HepG2 (cell line): ENCODE measurements around the gene PCIF1. TPM values are rescaled to one million over a fixed set of nuclear protein-coding genes. Genes with fewer than 3 reads are reported as not detected.

Source experiments
- ATAC-seq: fragments of 200-7000 bp; cut with Tn5 transposase; 3 replicates; pipeline ENCODE4 v1.9.1; 2020; ENCODE audit warnings: mild to moderate bottlenecking, moderate library complexity
- BruUV-seq: library from RNA; stranded (reverse); fragments of 400-500 nt; replicated peaks from 2 replicates; lab custom pipeline; 2021; lab: Mats Ljungman, UMichigan
- CTCF ChIA-PET: fragments of 300-600 bp; formaldehyde crosslinking; extraction: SDS; loops from one replicate; lab custom pipeline; 2021; ENCODE audit warnings: low total read pairs, inconsistent platforms, low intra/inter-chr PET ratio; lab: Yijun Ruan, JAX
- POLR2A ChIA-PET: fragments of 350-600 bp; sonication (Branson Sonifier 250); formaldehyde crosslinking; loops from one replicate; lab custom pipeline; 2020; ENCODE audit warnings: antibody characterized with exemption, inconsistent platforms; lab: Yijun Ruan, JAX
- DNase-seq: peaks from one replicate; pipeline ENCODE4 v3.0.0-alpha.2; 2015; ENCODE audit warnings: low spot score
- FAIRE-seq: peaks from 3 replicates; lab custom pipeline; 2011; peaks lifted over from hg19 to GRCh38; lab: Jason Lieb, UNC
- H2AFZ ChIP-seq: one replicate; pipeline ENCODE4 v1.6.1; 2011; ENCODE audit warnings: low read length, inconsistent platforms
- H3K27ac ChIP-seq: fragments of 300-600 bp; 3 replicates; pipeline ENCODE4 v1.8.0; 2011; ENCODE audit warnings: mixed run types, mild to moderate bottlenecking, mixed read lengths, low read length, inconsistent platforms; ENCODE audit not compliant: insufficient read depth; ENCODE audit errors: extremely low read length
- H3K27me3 ChIP-seq, 2 experiments: fragments of 200-600 bp in 1 of 2; 2 replicates in 1 of 2; 3 replicates in 1 of 2; pipeline versions ENCODE4 v1.6.0 to v1.8.0; 2011; ENCODE audit warnings: low read length in 2 of 2, mild to moderate bottlenecking in 2 of 2, moderate library complexity in 2 of 2, inconsistent platforms in 1 of 2; ENCODE audit not compliant: insufficient read depth in 2 of 2, control insufficient read depth in 1 of 2
- H3K36me3 ChIP-seq, 2 experiments: fragments of 200-600 bp in 1 of 2; replicated peaks in 1 of 2; 2 replicates in 1 of 2; 3 replicates in 1 of 2; pipeline versions ENCODE4 v1.5.1 to v1.8.0; 2011; ENCODE audit warnings: low read length in 2 of 2, inconsistent platforms in 1 of 2; ENCODE audit not compliant: insufficient read depth in 2 of 2, control insufficient read depth in 1 of 2
- H3K4me1 ChIP-seq: 2 replicates; pipeline ENCODE4 v1.5.1; 2012; ENCODE audit warnings: low read length, inconsistent platforms; ENCODE audit not compliant: insufficient read depth
- H3K4me2 ChIP-seq: 2 replicates; pipeline ENCODE4 v1.6.0; 2011; ENCODE audit warnings: low read depth, low read length, inconsistent platforms
- H3K4me3 ChIP-seq, 3 experiments: fragments of 200-600 bp in 1 of 3; sonication (generic), shearing (Covaris generic) in 1 of 3; replicated peaks in 1 of 3; 2 replicates each; pipeline ENCODE4 v1.5.1; 2011 to 2016; ENCODE audit warnings: low read length in 3 of 3, inconsistent platforms in 2 of 3, low read depth in 2 of 3, mild to moderate bottlenecking in 2 of 3, control low read depth in 1 of 3, mixed read lengths in 1 of 3; ENCODE audit not compliant: insufficient read depth in 1 of 3
- H3K79me2 ChIP-seq: one replicate; pipeline ENCODE4 v1.6.1; 2011; ENCODE audit warnings: low read length, inconsistent platforms; ENCODE audit not compliant: insufficient read depth
- H3K9ac ChIP-seq: 2 replicates; pipeline ENCODE4 v1.6.0; 2011; ENCODE audit warnings: mild to moderate bottlenecking, low read depth, low read length, inconsistent platforms; ENCODE audit not compliant: insufficient read depth
- H3K9me3 ChIP-seq: 2 replicates; pipeline ENCODE4 v1.5.1; 2012; ENCODE audit warnings: mild to moderate bottlenecking, low read length
- H4K20me1 ChIP-seq: 2 replicates; pipeline ENCODE4 v1.6.0; 2011; ENCODE audit warnings: inconsistent platforms, mild to moderate bottlenecking, low read length, moderate library complexity; ENCODE audit not compliant: insufficient read depth
- AGO1 ChIP-seq: fragments of 200-400 bp; formaldehyde crosslinking; IDR thresholded peaks from 2 replicates; pipeline ENCODE4 v1.6.1; 2017; ENCODE audit warnings: mild to moderate bottlenecking, low read depth, low read length, moderate library complexity; ENCODE audit not compliant: poor library complexity, severe bottlenecking
- EP300 ChIP-seq, 3 experiments: sonication (generic) in 1 of 3; formaldehyde crosslinking in 1 of 3; IDR thresholded peaks; 2 replicates each; pipeline versions ENCODE4 v1.5.1 to v1.6.1; 2011 to 2020; ENCODE audit warnings: low read depth in 2 of 3, low read length in 2 of 3, borderline replicate concordance in 1 of 3, improper control_type of control experiment in 1 of 3, mild to moderate bottlenecking in 1 of 3, missing genetic modification reagents in 1 of 3, moderate library complexity in 1 of 3
- KAT2B ChIP-seq: fragments of 150-350 bp; IDR thresholded peaks from 2 replicates; pipeline ENCODE4 v1.6.1; 2014; ENCODE audit warnings: low read depth, low read length, borderline replicate concordance
- REXO4 ChIP-seq: sonication (generic); formaldehyde crosslinking; IDR thresholded peaks from 2 replicates; pipeline ENCODE4 v1.8.0; 2022; ENCODE audit warnings: missing genetic modification reagents, mild to moderate bottlenecking, borderline replicate concordance
- TMF1 ChIP-seq: sonication (generic); formaldehyde crosslinking; IDR thresholded peaks from 2 replicates; pipeline ENCODE4 v1.8.1; 2022; ENCODE audit warnings: low read depth, missing genetic modification reagents
- U2AF2 ChIP-seq: fragments of 200-400 bp; formaldehyde crosslinking; IDR thresholded peaks from 2 replicates; pipeline ENCODE4 v1.6.1; 2017; ENCODE audit warnings: low read depth, mild to moderate bottlenecking, low read length
- ZFAT ChIP-seq: sonication (generic); formaldehyde crosslinking; conservative IDR thresholded peaks from 2 replicates; pipeline ENCODE4 v1.8.1; 2023; ENCODE audit warnings: missing genetic modification reagents, inconsistent platforms
- ZNF256 ChIP-seq: sonication (generic); formaldehyde crosslinking; conservative IDR thresholded peaks from 2 replicates; pipeline ENCODE4 v1.4.0; 2020; ENCODE audit warnings: missing genetic modification reagents
- WGBS: methylation state at CpG from one replicate; pipeline ENCODE4 v1.1.6; 2017; ENCODE audit warnings: low lambda C conversion rate; 5-methylcytosine and 5-hydroxymethylcytosine counted together
- in situ Hi-C: cut with HindIII; loops from 2 replicates; pipeline ENCODE4 v1.10.0; 2017; ENCODE audit warnings: low pct_unique_long_range_greater_than_20kb; ENCODE audit not compliant: extremely low pct_ligation_motif_present
- intact Hi-C: fragments of 100-400 bp; cut with micrococcal nuclease; formaldehyde crosslinking; loops from one replicate; pipeline ENCODE4 v1.10.0; 2022; ENCODE audit not compliant: unreplicated experiment
- polyA plus RNA-seq, 8 experiments: library from polyadenylated mRNA; depleted of rRNA in 3 of 8; stranded (reverse) in 7 of 8; unstranded in 1 of 8; fragments of >200 nt; fragmentation: Illumina TruSeq in 4 of 8; extraction: Trizol in 4 of 8; gene quantifications; 2 replicates each; pipeline versions ENCODE4 v1.2.1 to v1.2.3, GENCODE V29; 2011 to 2016; ENCODE audit warnings: low read depth in 4 of 8, missing spikeins in 1 of 8, mixed read lengths in 1 of 8; ENCODE audit not compliant: insufficient read depth in 1 of 8
- total RNA-seq, 5 experiments: library from RNA; depleted of rRNA; stranded (reverse); fragments of >200 nt; fragmentation: Illumina TruSeq; extraction: Trizol; gene quantifications; 2 replicates each; pipeline ENCODE4 v1.2.3, GENCODE V29; 2016; ENCODE audit warnings: low read depth in 1 of 5
- TF ChIP-seq, protein P1 (sequence below), 2 experiments: sonication (generic) in 1 of 2; formaldehyde crosslinking in 1 of 2; IDR thresholded peaks; 2 replicates each; pipeline versions ENCODE4 v1.6.1 to v1.9.0; 2014 to 2022; ENCODE audit warnings: antibody characterized with exemption in 1 of 2, borderline replicate concordance in 1 of 2, inconsistent platforms in 1 of 2, low read depth in 1 of 2, missing genetic modification reagents in 1 of 2
- TF ChIP-seq, protein P2 (sequence below): sonication (generic); formaldehyde crosslinking; IDR thresholded peaks from 2 replicates; pipeline ENCODE4 v1.5.1; 2020; ENCODE audit warnings: missing genetic modification reagents, mild to moderate bottlenecking, borderline replicate concordance
- TF ChIP-seq, protein P3 (sequence below): IDR thresholded peaks from 2 replicates; pipeline ENCODE4 v1.6.1; 2016; ENCODE audit warnings: mild to moderate bottlenecking

The PCIF1 gene
- total and polyA plus RNA-seq, 2 of the 13 experiments (the other 11 are each of a cell fraction or from before 2014, with no cell fraction given): 20.9 to 24.4 TPM

GRCh38 chr20:45950330-45950646 lies 15.8 kb downstream of the PCIF1 start:
- ChIA-PET POLR2A (interaction anchor here (1.6 to 7.5 kb wide), 3 partner anchors 8 to 59 kb away, joined by 4 to 201 read pairs (median 60); partner anchors contain the start of genes CTSA, NEURL2 and PCIF1), CTCF (no interaction called here)
- Histone ChIP-seq H3K27ac (no peak overlapping the region), H3K27me3 (no peaks in the 10 kb centered on the region), H4K20me1 (no peaks in the 10 kb centered on the region), H3K4me2 (no peak overlapping the region), H3K79me2 (no peaks in the 10 kb centered on the region), H3K4me3 (no peak overlapping the region), H3K9ac (no peak overlapping the region), H3K4me1 (peaks cover 29% of the 10 kb centered on the region), H3K36me3 (peaks cover 39 to 72% of the 10 kb centered on the region in 2 experiments), H2AFZ (no peak overlapping the region), H3K9me3 (no peaks in the 10 kb centered on the region)
- no peak for ATAC-seq
- BruUV-seq: TSS peak; percentile 21
- FAIRE-seq: no peak
- 99% methylated on average over 9 of the region's 9 CpGs for WGBS
- intact Hi-C loops (no loop called here), in situ Hi-C loops (no loop called here)
- no peak for DNase-seq
- TF ChIP-seq, protein P1, sequence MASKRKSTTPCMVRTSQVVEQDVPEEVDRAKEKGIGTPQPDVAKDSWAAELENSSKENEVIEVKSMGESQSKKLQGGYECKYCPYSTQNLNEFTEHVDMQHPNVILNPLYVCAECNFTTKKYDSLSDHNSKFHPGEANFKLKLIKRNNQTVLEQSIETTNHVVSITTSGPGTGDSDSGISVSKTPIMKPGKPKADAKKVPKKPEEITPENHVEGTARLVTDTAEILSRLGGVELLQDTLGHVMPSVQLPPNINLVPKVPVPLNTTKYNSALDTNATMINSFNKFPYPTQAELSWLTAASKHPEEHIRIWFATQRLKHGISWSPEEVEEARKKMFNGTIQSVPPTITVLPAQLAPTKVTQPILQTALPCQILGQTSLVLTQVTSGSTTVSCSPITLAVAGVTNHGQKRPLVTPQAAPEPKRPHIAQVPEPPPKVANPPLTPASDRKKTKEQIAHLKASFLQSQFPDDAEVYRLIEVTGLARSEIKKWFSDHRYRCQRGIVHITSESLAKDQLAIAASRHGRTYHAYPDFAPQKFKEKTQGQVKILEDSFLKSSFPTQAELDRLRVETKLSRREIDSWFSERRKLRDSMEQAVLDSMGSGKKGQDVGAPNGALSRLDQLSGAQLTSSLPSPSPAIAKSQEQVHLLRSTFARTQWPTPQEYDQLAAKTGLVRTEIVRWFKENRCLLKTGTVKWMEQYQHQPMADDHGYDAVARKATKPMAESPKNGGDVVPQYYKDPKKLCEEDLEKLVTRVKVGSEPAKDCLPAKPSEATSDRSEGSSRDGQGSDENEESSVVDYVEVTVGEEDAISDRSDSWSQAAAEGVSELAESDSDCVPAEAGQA (IDR thresholded peaks at IDR 0.05; ENCODE audit: low read depth): no peak
- TF ChIP-seq, protein P1 (CRISPR knock-in tag; IDR thresholded peaks at IDR 0.05; ENCODE audit: borderline replicate concordance): no peak
- TF ChIP-seq U2AF2 (no peak), ZNF256 (no peak), EP300 (IDR thresholded peaks at IDR 0.05; ENCODE audit: low read depth in 2 of 2, low read length in 2 of 2) (no peak), EP300 (CRISPR knock-in tag; IDR thresholded peaks at IDR 0.05; ENCODE audit: borderline replicate concordance) (no peak), TMF1 (CRISPR knock-in tag) (no peak), REXO4 (CRISPR knock-in tag) (no peak), AGO1 (peak; percentile 80), KAT2B (no peak), ZFAT (CRISPR knock-in tag) (no peak)
- TF ChIP-seq, protein P2, sequence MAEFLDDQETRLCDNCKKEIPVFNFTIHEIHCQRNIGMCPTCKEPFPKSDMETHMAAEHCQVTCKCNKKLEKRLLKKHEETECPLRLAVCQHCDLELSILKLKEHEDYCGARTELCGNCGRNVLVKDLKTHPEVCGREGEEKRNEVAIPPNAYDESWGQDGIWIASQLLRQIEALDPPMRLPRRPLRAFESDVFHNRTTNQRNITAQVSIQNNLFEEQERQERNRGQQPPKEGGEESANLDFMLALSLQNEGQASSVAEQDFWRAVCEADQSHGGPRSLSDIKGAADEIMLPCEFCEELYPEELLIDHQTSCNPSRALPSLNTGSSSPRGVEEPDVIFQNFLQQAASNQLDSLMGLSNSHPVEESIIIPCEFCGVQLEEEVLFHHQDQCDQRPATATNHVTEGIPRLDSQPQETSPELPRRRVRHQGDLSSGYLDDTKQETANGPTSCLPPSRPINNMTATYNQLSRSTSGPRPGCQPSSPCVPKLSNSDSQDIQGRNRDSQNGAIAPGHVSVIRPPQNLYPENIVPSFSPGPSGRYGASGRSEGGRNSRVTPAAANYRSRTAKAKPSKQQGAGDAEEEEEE (CRISPR knock-in tag): 0 out of 2 replicates have a peak, but pooled peaks have one; percentile 18
- TF ChIP-seq, protein P3, sequence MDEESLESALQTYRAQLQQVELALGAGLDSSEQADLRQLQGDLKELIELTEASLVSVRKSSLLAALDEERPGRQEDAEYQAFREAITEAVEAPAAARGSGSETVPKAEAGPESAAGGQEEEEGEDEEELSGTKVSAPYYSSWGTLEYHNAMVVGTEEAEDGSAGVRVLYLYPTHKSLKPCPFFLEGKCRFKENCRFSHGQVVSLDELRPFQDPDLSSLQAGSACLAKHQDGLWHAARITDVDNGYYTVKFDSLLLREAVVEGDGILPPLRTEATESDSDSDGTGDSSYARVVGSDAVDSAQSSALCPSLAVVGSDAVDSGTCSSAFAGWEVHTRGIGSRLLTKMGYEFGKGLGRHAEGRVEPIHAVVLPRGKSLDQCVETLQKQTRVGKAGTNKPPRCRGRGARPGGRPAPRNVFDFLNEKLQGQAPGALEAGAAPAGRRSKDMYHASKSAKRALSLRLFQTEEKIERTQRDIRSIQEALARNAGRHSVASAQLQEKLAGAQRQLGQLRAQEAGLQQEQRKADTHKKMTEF (CRISPR knock-in tag): no peak
